B cell (primary cell): ENCODE results near the gene KIF9.
"Not testable (repeated sequence)": the region's sequence is repeated elsewhere in the genome, so short reads cannot be mapped to it uniquely, and the experiment has no call there.

Experiments used
- EZH2 ChIP-seq: IDR thresholded peaks from 2 replicates; pipeline ENCODE4 v1.6.1; 2012; ENCODE audit warnings: borderline replicate concordance, low read depth, mild to moderate bottlenecking, moderate library complexity, low read length; ENCODE audit not compliant: insufficient read depth, poor library complexity, severe bottlenecking
- TF ChIP-seq, protein P1 (sequence below): fragments of 200-600 bp; IDR thresholded peaks from one replicate; pipeline ENCODE4 v1.8.0; 2022; ENCODE audit warnings: antibody characterized with exemption, mild to moderate bottlenecking

- TF ChIP-seq, protein P1, sequence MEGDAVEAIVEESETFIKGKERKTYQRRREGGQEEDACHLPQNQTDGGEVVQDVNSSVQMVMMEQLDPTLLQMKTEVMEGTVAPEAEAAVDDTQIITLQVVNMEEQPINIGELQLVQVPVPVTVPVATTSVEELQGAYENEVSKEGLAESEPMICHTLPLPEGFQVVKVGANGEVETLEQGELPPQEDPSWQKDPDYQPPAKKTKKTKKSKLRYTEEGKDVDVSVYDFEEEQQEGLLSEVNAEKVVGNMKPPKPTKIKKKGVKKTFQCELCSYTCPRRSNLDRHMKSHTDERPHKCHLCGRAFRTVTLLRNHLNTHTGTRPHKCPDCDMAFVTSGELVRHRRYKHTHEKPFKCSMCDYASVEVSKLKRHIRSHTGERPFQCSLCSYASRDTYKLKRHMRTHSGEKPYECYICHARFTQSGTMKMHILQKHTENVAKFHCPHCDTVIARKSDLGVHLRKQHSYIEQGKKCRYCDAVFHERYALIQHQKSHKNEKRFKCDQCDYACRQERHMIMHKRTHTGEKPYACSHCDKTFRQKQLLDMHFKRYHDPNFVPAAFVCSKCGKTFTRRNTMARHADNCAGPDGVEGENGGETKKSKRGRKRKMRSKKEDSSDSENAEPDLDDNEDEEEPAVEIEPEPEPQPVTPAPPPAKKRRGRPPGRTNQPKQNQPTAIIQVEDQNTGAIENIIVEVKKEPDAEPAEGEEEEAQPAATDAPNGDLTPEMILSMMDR: not testable (repeated sequence)
- TF ChIP-seq EZH2: not testable (repeated sequence)
Measured at GRCh38 chr3:47309231-47309630, 26.6 kb upstream of the KIF9 start.
